Fibroblast of lung (primary cell): ENCODE results near the gene ERBB2. TPM values are rescaled to one million over a fixed set of nuclear protein-coding genes. Genes with fewer than 3 reads are reported as not detected.

ENCODE experiments used
- DNase-seq, 2 donors: peaks; one replicate each; pipeline versions ENCODE4 v3.0.0 to v3.0.0-alpha.2; 2010; ENCODE audit warnings: low read depth in 2 of 2
- H2AFZ ChIP-seq: 2 replicates; pipeline ENCODE4 v1.5.1; 2012; ENCODE audit warnings: low read length, control low read depth, inconsistent platforms
- H3K27ac ChIP-seq: 2 replicates; pipeline ENCODE4 v1.5.1; 2011; ENCODE audit warnings: low read length, control low read depth; ENCODE audit not compliant: insufficient read depth
- H3K27me3 ChIP-seq: 2 replicates; pipeline ENCODE4 v1.5.1; 2011; ENCODE audit warnings: mild to moderate bottlenecking, low read length; ENCODE audit not compliant: control insufficient read depth, insufficient read depth
- H3K36me3 ChIP-seq: 2 replicates; pipeline ENCODE4 v1.5.1; 2011; ENCODE audit warnings: low read length; ENCODE audit not compliant: control insufficient read depth, insufficient read depth
- H3K4me1 ChIP-seq: 2 replicates; pipeline ENCODE4 v1.5.1; 2011; ENCODE audit warnings: low read length; ENCODE audit not compliant: control insufficient read depth, insufficient read depth; ENCODE audit errors: extremely low read depth
- H3K4me2 ChIP-seq: 2 replicates; pipeline ENCODE4 v1.5.1; 2011; ENCODE audit warnings: low read length, control low read depth; ENCODE audit not compliant: insufficient read depth; ENCODE audit errors: extremely low read depth
- H3K4me3 ChIP-seq, 4 experiments: fragments of 200-600 bp in 1 of 4; sonication (generic) in 1 of 4; replicated peaks in 1 of 4; 2 replicates each; pipeline ENCODE4 v1.5.1; 2011 to 2016; ENCODE audit warnings: low read length in 4 of 4, low read depth in 3 of 4, mild to moderate bottlenecking in 3 of 4, control low read depth in 2 of 4, inconsistent platforms in 1 of 4, mixed read lengths in 1 of 4; ENCODE audit not compliant: insufficient read depth in 1 of 4; ENCODE audit errors: control extremely low read depth in 1 of 4
- H3K79me2 ChIP-seq: 2 replicates; pipeline ENCODE4 v1.5.1; 2012; ENCODE audit warnings: mild to moderate bottlenecking, low read length, inconsistent platforms; ENCODE audit not compliant: control insufficient read depth, insufficient read depth
- H3K9ac ChIP-seq: 2 replicates; pipeline ENCODE4 v1.5.1; 2011; ENCODE audit warnings: mild to moderate bottlenecking, low read length, control low read depth; ENCODE audit not compliant: insufficient read depth
- H3K9me3 ChIP-seq: 2 replicates; pipeline ENCODE4 v1.5.1; 2012; ENCODE audit warnings: low read depth, low read length; ENCODE audit not compliant: control insufficient read depth, insufficient read depth
- H4K20me1 ChIP-seq: 2 replicates; pipeline ENCODE4 v1.5.1; 2011; ENCODE audit warnings: low read length; ENCODE audit not compliant: control insufficient read depth, insufficient read depth; ENCODE audit errors: extremely low read depth
- EZH2 ChIP-seq: IDR thresholded peaks from 2 replicates; pipeline ENCODE4 v1.5.1; 2012; ENCODE audit warnings: low read length, control low read depth, mild to moderate bottlenecking; ENCODE audit errors: missing control alignments
- polyA plus RNA-seq, 2 donors: library from polyadenylated mRNA; depleted of rRNA in 1 of 2; stranded (reverse) in 1 of 2; unstranded in 1 of 2; fragments of >200 nt; gene quantifications; 2 replicates each; pipeline ENCODE4 v1.2.1, GENCODE V29; 2011 to 2012; ENCODE audit warnings: missing spikeins in 1 of 2
- total RNA-seq: library from RNA; depleted of rRNA; stranded (reverse); fragments of >200 nt; gene quantifications from 2 replicates; pipeline ENCODE4 v1.2.1, GENCODE V29; 2014
- TF ChIP-seq, protein P1 (sequence below), 2 donors: IDR thresholded peaks in 1 of 2; conservative IDR thresholded peaks in 1 of 2; 1 replicate in 1 of 2; 2 replicates in 1 of 2; pipeline ENCODE4 v1.5.1; 2011 to 2012; ENCODE audit warnings: low read length in 2 of 2, control low read depth in 1 of 2, inconsistent platforms in 1 of 2, low read depth in 1 of 2, mild to moderate bottlenecking in 1 of 2

Gene ERBB2
- total and polyA plus RNA-seq, 2 donors (not counting 1 experiment from before 2014, with no cell fraction given) = 24.7 to 33.9 TPM

DNA sequence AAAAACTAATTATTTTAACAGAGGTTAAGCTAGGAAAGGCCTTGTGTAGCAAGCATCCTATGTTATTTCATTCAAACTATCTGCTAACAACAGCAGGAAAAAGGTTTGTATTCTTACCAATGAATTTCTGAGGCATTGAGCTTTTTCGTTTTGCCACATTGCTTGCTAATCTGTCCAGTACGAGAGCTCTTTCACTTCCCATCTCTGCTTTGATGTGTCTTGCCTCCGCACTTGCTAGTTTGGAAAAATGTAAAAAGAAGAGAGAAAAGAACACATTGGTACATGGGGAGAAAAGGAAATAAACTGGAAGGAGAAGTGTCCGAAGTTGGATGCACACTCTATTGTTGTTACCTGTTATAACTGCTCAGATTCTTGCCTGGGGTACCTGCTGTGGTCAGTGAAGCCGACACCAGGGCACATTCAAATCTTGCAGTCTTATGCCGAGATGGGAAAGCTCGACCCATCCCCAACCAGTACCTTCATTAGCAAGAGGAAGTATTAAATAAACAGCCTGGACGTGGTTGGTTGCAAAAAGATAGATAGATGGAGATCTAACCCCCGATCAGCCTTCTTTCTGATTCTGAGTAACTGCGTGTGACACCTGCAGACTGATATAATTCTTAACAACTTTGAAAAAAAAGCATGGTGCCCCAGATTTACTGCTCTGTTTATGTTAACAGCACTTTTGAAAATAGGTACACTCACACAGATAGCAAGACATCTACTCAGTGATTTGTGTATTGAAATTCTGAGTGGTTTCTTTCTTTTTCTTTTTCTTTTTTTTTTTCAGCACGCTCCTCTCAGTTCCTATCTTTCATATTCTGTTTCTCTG, 77.9 kb downstream of the ERBB2 start:
- H3K36me3 ChIP-seq = no peaks in the 10 kb centered on the region
- no peak for TF ChIP-seq EZH2
- TF ChIP-seq, protein P1, sequence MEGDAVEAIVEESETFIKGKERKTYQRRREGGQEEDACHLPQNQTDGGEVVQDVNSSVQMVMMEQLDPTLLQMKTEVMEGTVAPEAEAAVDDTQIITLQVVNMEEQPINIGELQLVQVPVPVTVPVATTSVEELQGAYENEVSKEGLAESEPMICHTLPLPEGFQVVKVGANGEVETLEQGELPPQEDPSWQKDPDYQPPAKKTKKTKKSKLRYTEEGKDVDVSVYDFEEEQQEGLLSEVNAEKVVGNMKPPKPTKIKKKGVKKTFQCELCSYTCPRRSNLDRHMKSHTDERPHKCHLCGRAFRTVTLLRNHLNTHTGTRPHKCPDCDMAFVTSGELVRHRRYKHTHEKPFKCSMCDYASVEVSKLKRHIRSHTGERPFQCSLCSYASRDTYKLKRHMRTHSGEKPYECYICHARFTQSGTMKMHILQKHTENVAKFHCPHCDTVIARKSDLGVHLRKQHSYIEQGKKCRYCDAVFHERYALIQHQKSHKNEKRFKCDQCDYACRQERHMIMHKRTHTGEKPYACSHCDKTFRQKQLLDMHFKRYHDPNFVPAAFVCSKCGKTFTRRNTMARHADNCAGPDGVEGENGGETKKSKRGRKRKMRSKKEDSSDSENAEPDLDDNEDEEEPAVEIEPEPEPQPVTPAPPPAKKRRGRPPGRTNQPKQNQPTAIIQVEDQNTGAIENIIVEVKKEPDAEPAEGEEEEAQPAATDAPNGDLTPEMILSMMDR (conservative IDR thresholded peaks at IDR 0.05 in 1 of 2, IDR thresholded peaks at IDR 0.05 in 1 of 2; ENCODE audit: low read depth in 1 of 2, low read length in 2 of 2) = no peak
- no peak overlapping the region for H3K27ac ChIP-seq
- H4K20me1 ChIP-seq = no peaks in the 10 kb centered on the region
- no peaks in the 10 kb centered on the region for H3K9me3 ChIP-seq
- no peak overlapping the region for H2AFZ ChIP-seq
- H3K9ac ChIP-seq = no peak overlapping the region
- H3K4me1 ChIP-seq = no peaks in the 10 kb centered on the region
- peaks cover 21% of the 10 kb centered on the region for H3K27me3 ChIP-seq
- no peak overlapping the region for H3K4me3 ChIP-seq
- no peak for DNase-seq
- no peaks in the 10 kb centered on the region for H3K79me2 ChIP-seq
- H3K4me2 ChIP-seq = no peak overlapping the region

Other genes starting within 250 kb of the ERBB2 start
- gene MED1, start 248.8 kb upstream of the ERBB2 start, total RNA-seq = 20.5 and 28.4 TPM in 2 replicates
- 32.3 and 36.5 TPM in 2 replicates for gene MED1, start 248.8 kb upstream of the ERBB2 start, polyA plus RNA-seq
- gene CDK12, start 238.6 kb upstream of the ERBB2 start, total RNA-seq = 19.3 and 24.9 TPM in 2 replicates
- 19.4 and 22.2 TPM in 2 replicates for gene CDK12, start 238.6 kb upstream of the ERBB2 start, polyA plus RNA-seq
- not detected in 2 replicates for gene NEUROD2, start 92.1 kb upstream of the ERBB2 start, total RNA-seq
- not detected in 2 replicates for gene NEUROD2, start 92.1 kb upstream of the ERBB2 start, polyA plus RNA-seq
- under 0.01 and 0.26 TPM in 2 replicates for gene PPP1R1B, start 73.1 kb upstream of the ERBB2 start, total RNA-seq
- 0.05 TPM in 1 of 2 replicates, not detected in the other for gene PPP1R1B, start 73.1 kb upstream of the ERBB2 start, polyA plus RNA-seq
- gene STARD3, start 62.9 kb upstream of the ERBB2 start, total RNA-seq = 28.0 and 31.7 TPM in 2 replicates
- 30.4 and 43.1 TPM in 2 replicates for gene STARD3, start 62.9 kb upstream of the ERBB2 start, polyA plus RNA-seq
- gene TCAP, start 34.7 kb upstream of the ERBB2 start, total RNA-seq = 0.17 and 0.26 TPM in 2 replicates
- 0.05 TPM in 1 of 2 replicates, not detected in the other for gene TCAP, start 34.7 kb upstream of the ERBB2 start, polyA plus RNA-seq
- not detected in 2 replicates for gene PNMT, start 31.6 kb upstream of the ERBB2 start, total RNA-seq
- gene PNMT, start 31.6 kb upstream of the ERBB2 start, polyA plus RNA-seq = not detected in 2 replicates
- 8.8 and 10.8 TPM in 2 replicates for gene PGAP3, start 12.0 kb upstream of the ERBB2 start, total RNA-seq
- gene PGAP3, start 12.0 kb upstream of the ERBB2 start, polyA plus RNA-seq = 5.9 and 7.9 TPM in 2 replicates
- gene MIEN1, start 30.5 kb downstream of the ERBB2 start, total RNA-seq = 18.2 and 25.6 TPM in 2 replicates
- gene MIEN1, start 30.5 kb downstream of the ERBB2 start, polyA plus RNA-seq = 58.0 and 66.2 TPM in 2 replicates
- gene GRB7, start 37.9 kb downstream of the ERBB2 start, total RNA-seq = under 0.01 and 0.77 TPM in 2 replicates
- 0.07 TPM in 2 replicates for gene GRB7, start 37.9 kb downstream of the ERBB2 start, polyA plus RNA-seq
- gene IKZF3, start 164.2 kb downstream of the ERBB2 start, total RNA-seq = not detected in 2 replicates
- 0.03 TPM in 1 of 2 replicates, not detected in the other for gene IKZF3, start 164.2 kb downstream of the ERBB2 start, polyA plus RNA-seq
- not detected in 2 replicates for gene ZPBP2, start 168.1 kb downstream of the ERBB2 start, total RNA-seq
- gene ZPBP2, start 168.1 kb downstream of the ERBB2 start, polyA plus RNA-seq = not detected in 2 replicates
- gene GSDMB, start 218.6 kb downstream of the ERBB2 start, total RNA-seq = 4.4 and 5.6 TPM in 2 replicates
- gene GSDMB, start 218.6 kb downstream of the ERBB2 start, polyA plus RNA-seq = 1.1 and 2.3 TPM in 2 replicates
- 48.1 and 51.9 TPM in 2 replicates for gene ORMDL3, start 227.5 kb downstream of the ERBB2 start, total RNA-seq
- 22.3 and 30.1 TPM in 2 replicates for gene ORMDL3, start 227.5 kb downstream of the ERBB2 start, polyA plus RNA-seq
- not detected in 2 replicates for gene LRRC3C, start 227.7 kb downstream of the ERBB2 start, total RNA-seq
- not detected in 2 replicates for gene LRRC3C, start 227.7 kb downstream of the ERBB2 start, polyA plus RNA-seq